GM23338 (cell line): Measurements from ENCODE around the gene OPN1SW. TPM values are rescaled to one million over a fixed set of nuclear protein-coding genes. Genes with fewer than 3 reads are reported as not detected.

Source experiments
- ATAC-seq: fragments of 200-7000 bp; cut with Tn5 transposase; 3 replicates; pipeline ENCODE4 v1.9.1; 2020
- DNase-seq: peaks from one replicate; pipeline ENCODE4 v3.0.0-alpha.2; 2015; ENCODE audit warnings: low spot score
- H2AFZ ChIP-seq: fragments of 200-600 bp; sonication (generic); 2 replicates; pipeline ENCODE4 v1.8.0; 2016; ENCODE audit warnings: antibody characterized with exemption, mild to moderate bottlenecking, moderate library complexity
- H3F3A ChIP-seq: fragments of 200-600 bp; sonication (generic); replicated peaks from 2 replicates; pipeline ENCODE4 v1.8.0; 2017; ENCODE audit warnings: antibody characterized with exemption, mixed run types, low read depth
- H3K27ac ChIP-seq: fragments of 200-600 bp; sonication (generic); 2 replicates; pipeline ENCODE4 v1.6.1; 2016; ENCODE audit warnings: low read depth
- H3K27me3 ChIP-seq: fragments of 200-600 bp; sonication (generic); 2 replicates; pipeline ENCODE4 v1.8.0; 2016; ENCODE audit warnings: mild to moderate bottlenecking, mixed run types, moderate library complexity; ENCODE audit not compliant: insufficient read depth
- H3K36me3 ChIP-seq: fragments of 200-600 bp; sonication (generic); 2 replicates; pipeline ENCODE4 v1.8.0; 2016; ENCODE audit warnings: mild to moderate bottlenecking; ENCODE audit not compliant: insufficient read depth
- H3K4me1 ChIP-seq: fragments of 200-600 bp; sonication (generic); 2 replicates; pipeline ENCODE4 v1.8.0; 2016; ENCODE audit warnings: mild to moderate bottlenecking, moderate library complexity; ENCODE audit not compliant: insufficient read depth
- H3K4me2 ChIP-seq: fragments of 200-600 bp; sonication (generic); 2 replicates; pipeline ENCODE4 v1.7.1; 2017; ENCODE audit warnings: mixed run types
- H3K4me3 ChIP-seq: fragments of 200-600 bp; sonication (generic); 2 replicates; pipeline ENCODE4 v1.6.1; 2016; ENCODE audit warnings: mixed run types
- H3K79me2 ChIP-seq: fragments of 200-600 bp; sonication (generic); replicated peaks from 2 replicates; pipeline ENCODE4 v1.8.0; 2017; ENCODE audit warnings: mild to moderate bottlenecking; ENCODE audit not compliant: insufficient read depth
- H3K9me2 ChIP-seq: fragments of 200-600 bp; sonication (generic); 2 replicates; pipeline ENCODE4 v1.8.0; 2017; ENCODE audit not compliant: insufficient read depth
- H4K20me1 ChIP-seq: fragments of 200-600 bp; sonication (generic); replicated peaks from 2 replicates; pipeline ENCODE4 v1.8.0; 2017; ENCODE audit warnings: mild to moderate bottlenecking; ENCODE audit not compliant: insufficient read depth
- H3K27ac Mint-ChIP-seq: 2 replicates; pipeline ENCODE4 v1.8.0; 2020; ENCODE audit warnings: inconsistent platforms, mild to moderate bottlenecking, moderate library complexity, mixed read lengths
- H3K27me3 Mint-ChIP-seq: 3 replicates; pipeline ENCODE4 v1.8.0; 2022; ENCODE audit warnings: low read depth, mild to moderate bottlenecking, moderate library complexity, mixed read lengths, inconsistent platforms; ENCODE audit not compliant: insufficient read depth, poor library complexity
- H3K36me3 Mint-ChIP-seq: 3 replicates; pipeline ENCODE4 v1.8.0; 2021; ENCODE audit warnings: low read depth, mild to moderate bottlenecking, inconsistent platforms, moderate library complexity, mixed read lengths
- H3K4me1 Mint-ChIP-seq: 3 replicates; pipeline ENCODE4 v1.8.0; 2020; ENCODE audit warnings: mild to moderate bottlenecking, inconsistent platforms, mixed read lengths
- H3K4me3 Mint-ChIP-seq: 3 replicates; pipeline ENCODE4 v1.8.0; 2021; ENCODE audit warnings: moderate library complexity, mild to moderate bottlenecking, inconsistent platforms, mixed read lengths
- H3K9me3 Mint-ChIP-seq: 3 replicates; pipeline ENCODE4 v1.8.0; 2020; ENCODE audit warnings: moderate library complexity, mild to moderate bottlenecking, inconsistent platforms, mixed read lengths
- CREB1 ChIP-seq: fragments of 250-450 bp; sonication (Bioruptor Pico); IDR thresholded peaks from 2 replicates; pipeline ENCODE4 v1.5.0; 2020; ENCODE audit warnings: low read depth, mild to moderate bottlenecking, moderate library complexity
- CTCF ChIP-seq, 2 experiments: fragments of 200-600 bp in 1 of 2; sonication (generic) in 1 of 2; conservative IDR thresholded peaks; 2 replicates each; pipeline versions ENCODE4 v1.5.1 to v1.6.1; 2016 to 2017; ENCODE audit warnings: antibody characterized with exemption in 2 of 2, low read depth in 2 of 2, mild to moderate bottlenecking in 2 of 2, moderate library complexity in 1 of 2
- ETS1 ChIP-seq: IDR thresholded peaks from 2 replicates; pipeline ENCODE4 v1.6.1; 2016; ENCODE audit warnings: antibody characterized with exemption
- EZH2 ChIP-seq: fragments of 200-600 bp; sonication (generic); IDR thresholded peaks from one replicate; pipeline ENCODE4 v1.8.0; 2017; ENCODE audit warnings: antibody characterized with exemption, mild to moderate bottlenecking, low read depth; ENCODE audit not compliant: unreplicated experiment
- EZH2phosphoT487 ChIP-seq: fragments of 200-600 bp; sonication (generic); IDR thresholded peaks from one replicate; pipeline ENCODE4 v1.8.1; 2018; ENCODE audit warnings: antibody characterized with exemption; ENCODE audit not compliant: unreplicated experiment
- JUNB ChIP-seq: IDR thresholded peaks from one replicate; pipeline ENCODE4 v1.6.1; 2016; ENCODE audit warnings: antibody characterized with exemption; ENCODE audit not compliant: unreplicated experiment
- NANOG ChIP-seq: IDR thresholded peaks from 2 replicates; pipeline ENCODE4 v1.6.1; 2016; ENCODE audit warnings: antibody characterized with exemption, borderline replicate concordance
- POLR2AphosphoS5 ChIP-seq: IDR thresholded peaks from 2 replicates; pipeline ENCODE4 v1.6.1; 2016; ENCODE audit warnings: antibody characterized with exemption, low read depth
- STAT1 ChIP-seq: IDR thresholded peaks from one replicate; pipeline ENCODE4 v1.6.1; 2016; ENCODE audit warnings: antibody characterized with exemption; ENCODE audit not compliant: unreplicated experiment
- ZNF114 ChIP-seq: fragments of 250-450 bp; sonication (Bioruptor Pico); IDR thresholded peaks from 2 replicates; pipeline ENCODE4 v1.5.0; 2020; ENCODE audit warnings: mild to moderate bottlenecking, moderate library complexity
- ZNF331 ChIP-seq: fragments of 250-450 bp; sonication (Bioruptor Pico); IDR thresholded peaks from 2 replicates; pipeline ENCODE4 v1.5.0; 2020; ENCODE audit warnings: low read depth, mild to moderate bottlenecking, moderate library complexity
- polyA plus RNA-seq: library from polyadenylated mRNA; unstranded; fragments of >200 nt; fragmentation: Nextera tagmentation; extraction: Ambion mirVana; gene quantifications from 2 replicates; pipeline ENCODE4 v1.2.1, GENCODE V29; 2016
- total RNA-seq: library from RNA; depleted of rRNA; stranded (reverse); fragments of >200 nt; shearing (Covaris generic); gene quantifications from 2 replicates; pipeline ENCODE4 v1.2.3, GENCODE V29; 2014
- TF ChIP-seq, protein P1 (sequence below): fragments of 250-450 bp; sonication (Bioruptor Pico); IDR thresholded peaks from 2 replicates; pipeline ENCODE4 v1.5.0; 2020; ENCODE audit warnings: mild to moderate bottlenecking, moderate library complexity
- TF ChIP-seq, protein P2 (sequence below): IDR thresholded peaks from one replicate; pipeline ENCODE4 v1.6.1; 2018; ENCODE audit warnings: antibody characterized with exemption; ENCODE audit not compliant: unreplicated experiment

Gene OPN1SW
- total and polyA plus RNA-seq, 2 experiments from 2014 or later: 0.50 TPM; not detected in 1

DNA sequence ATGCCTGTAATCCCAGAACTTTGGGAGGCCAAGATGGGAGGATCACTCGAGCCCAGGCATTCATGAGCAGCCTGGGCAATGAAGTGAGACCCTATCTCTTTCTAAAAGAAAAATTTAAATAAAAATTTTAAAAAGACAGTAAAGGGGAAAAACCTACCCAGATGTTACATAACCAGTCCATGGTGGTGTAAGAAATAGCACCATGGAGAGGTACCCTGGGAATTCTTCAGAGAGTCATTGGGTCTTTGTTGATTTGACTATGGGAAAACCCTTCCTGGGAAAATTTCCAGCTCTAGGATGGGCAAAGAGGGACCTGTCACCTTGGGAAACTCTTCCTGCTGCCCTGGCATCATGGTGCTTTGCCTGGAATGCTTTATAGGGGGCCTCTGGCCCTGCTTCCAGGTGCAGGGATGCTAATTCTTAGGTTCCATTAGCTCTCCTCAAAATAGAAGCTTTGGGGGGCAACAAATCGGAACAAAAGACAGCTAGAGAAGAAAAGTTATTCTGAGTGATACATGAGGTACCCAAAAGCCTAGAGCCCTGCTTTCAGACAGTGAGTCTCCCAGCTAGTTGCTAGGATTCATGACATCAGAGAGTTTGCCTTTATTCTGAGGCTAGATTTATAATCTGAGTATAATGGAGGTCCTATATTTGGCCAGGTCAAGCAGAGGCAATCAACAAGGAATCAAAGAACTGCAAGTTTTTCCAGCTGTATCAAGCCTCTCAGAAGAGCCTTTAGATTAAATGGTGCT, 26.2 kb upstream of the OPN1SW start:
- DNase-seq (no peak), ATAC-seq (no peak)
- Mint-ChIP-seq H3K4me1 (peaks cover 20% of the 10 kb centered on the region), H3K27me3 (no peaks in the 10 kb centered on the region), H3K36me3 (peaks cover 47% of the 10 kb centered on the region), H3K9me3 (no peaks in the 10 kb centered on the region), H3K4me3 (no peak overlapping the region), H3K27ac (no peak overlapping the region)
- Histone ChIP-seq H3K36me3 (peaks cover 32% of the 10 kb centered on the region; the same call in 1 of the 2 replicates), H3K4me2 (no peak overlapping the region), H4K20me1 (0 out of 2 replicates have a peak, but pooled peaks cover 4% of the 10 kb centered on the region), H2AFZ (no peak overlapping the region), H3K27me3 (no peaks in the 10 kb centered on the region), H3K79me2 (no peaks in the 10 kb centered on the region), H3K4me1 (no peaks in the 10 kb centered on the region; the same call in 1 of the 2 replicates), H3F3A (no peaks in the 10 kb centered on the region; the same call in 1 of the 2 replicates), H3K9me2 (no peaks in the 10 kb centered on the region), H3K27ac (no peak overlapping the region), H3K4me3 (no peak overlapping the region)
- TF ChIP-seq ZNF331 (CRISPR knock-in tag) (no peak), NANOG (no peak), POLR2AphosphoS5 (no peak), ETS1 (no peak), CREB1 (CRISPR knock-in tag) (no peak), ZNF114 (CRISPR knock-in tag) (no peak), EZH2phosphoT487 (no peak), EZH2 (no peak), JUNB (no peak), STAT1 (no peak), CTCF (conservative IDR thresholded peaks at IDR 0.05; ENCODE audit: low read depth in 2 of 2) (no peak)
- TF ChIP-seq, protein P1, sequence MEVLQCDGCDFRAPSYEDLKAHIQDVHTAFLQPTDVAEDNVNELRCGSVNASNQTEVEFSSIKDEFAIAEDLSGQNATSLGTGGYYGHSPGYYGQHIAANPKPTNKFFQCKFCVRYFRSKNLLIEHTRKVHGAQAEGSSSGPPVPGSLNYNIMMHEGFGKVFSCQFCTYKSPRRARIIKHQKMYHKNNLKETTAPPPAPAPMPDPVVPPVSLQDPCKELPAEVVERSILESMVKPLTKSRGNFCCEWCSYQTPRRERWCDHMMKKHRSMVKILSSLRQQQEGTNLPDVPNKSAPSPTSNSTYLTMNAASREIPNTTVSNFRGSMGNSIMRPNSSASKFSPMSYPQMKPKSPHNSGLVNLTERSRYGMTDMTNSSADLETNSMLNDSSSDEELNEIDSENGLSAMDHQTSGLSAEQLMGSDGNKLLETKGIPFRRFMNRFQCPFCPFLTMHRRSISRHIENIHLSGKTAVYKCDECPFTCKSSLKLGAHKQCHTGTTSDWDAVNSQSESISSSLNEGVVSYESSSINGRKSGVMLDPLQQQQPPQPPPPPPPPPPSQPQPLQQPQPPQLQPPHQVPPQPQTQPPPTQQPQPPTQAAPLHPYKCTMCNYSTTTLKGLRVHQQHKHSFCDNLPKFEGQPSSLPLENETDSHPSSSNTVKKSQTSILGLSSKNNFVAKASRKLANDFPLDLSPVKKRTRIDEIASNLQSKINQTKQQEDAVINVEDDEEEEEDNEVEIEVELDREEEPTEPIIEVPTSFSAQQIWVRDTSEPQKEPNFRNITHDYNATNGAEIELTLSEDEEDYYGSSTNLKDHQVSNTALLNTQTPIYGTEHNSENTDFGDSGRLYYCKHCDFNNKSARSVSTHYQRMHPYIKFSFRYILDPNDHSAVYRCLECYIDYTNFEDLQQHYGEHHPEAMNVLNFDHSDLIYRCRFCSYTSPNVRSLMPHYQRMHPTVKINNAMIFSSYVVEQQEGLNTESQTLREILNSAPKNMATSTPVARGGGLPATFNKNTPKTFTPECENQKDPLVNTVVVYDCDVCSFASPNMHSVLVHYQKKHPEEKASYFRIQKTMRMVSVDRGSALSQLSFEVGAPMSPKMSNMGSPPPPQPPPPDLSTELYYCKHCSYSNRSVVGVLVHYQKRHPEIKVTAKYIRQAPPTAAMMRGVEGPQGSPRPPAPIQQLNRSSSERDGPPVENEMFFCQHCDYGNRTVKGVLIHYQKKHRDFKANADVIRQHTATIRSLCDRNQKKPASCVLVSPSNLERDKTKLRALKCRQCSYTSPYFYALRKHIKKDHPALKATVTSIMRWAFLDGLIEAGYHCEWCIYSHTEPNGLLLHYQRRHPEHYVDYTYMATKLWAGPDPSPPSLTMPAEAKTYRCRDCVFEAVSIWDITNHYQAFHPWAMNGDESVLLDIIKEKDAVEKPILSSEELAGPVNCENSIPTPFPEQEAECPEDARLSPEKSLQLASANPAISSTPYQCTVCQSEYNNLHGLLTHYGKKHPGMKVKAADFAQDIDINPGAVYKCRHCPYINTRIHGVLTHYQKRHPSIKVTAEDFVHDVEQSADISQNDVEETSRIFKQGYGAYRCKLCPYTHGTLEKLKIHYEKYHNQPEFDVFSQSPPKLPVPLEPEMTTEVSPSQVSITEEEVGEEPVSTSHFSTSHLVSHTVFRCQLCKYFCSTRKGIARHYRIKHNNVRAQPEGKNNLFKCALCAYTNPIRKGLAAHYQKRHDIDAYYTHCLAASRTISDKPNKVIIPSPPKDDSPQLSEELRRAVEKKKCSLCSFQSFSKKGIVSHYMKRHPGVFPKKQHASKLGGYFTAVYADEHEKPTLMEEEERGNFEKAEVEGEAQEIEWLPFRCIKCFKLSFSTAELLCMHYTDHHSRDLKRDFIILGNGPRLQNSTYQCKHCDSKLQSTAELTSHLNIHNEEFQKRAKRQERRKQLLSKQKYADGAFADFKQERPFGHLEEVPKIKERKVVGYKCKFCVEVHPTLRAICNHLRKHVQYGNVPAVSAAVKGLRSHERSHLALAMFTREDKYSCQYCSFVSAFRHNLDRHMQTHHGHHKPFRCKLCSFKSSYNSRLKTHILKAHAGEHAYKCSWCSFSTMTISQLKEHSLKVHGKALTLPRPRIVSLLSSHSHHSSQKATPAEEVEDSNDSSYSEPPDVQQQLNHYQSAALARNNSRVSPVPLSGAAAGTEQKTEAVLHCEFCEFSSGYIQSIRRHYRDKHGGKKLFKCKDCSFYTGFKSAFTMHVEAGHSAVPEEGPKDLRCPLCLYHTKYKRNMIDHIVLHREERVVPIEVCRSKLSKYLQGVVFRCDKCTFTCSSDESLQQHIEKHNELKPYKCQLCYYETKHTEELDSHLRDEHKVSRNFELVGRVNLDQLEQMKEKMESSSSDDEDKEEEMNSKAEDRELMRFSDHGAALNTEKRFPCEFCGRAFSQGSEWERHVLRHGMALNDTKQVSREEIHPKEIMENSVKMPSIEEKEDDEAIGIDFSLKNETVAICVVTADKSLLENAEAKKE (CRISPR knock-in tag): no peak
- TF ChIP-seq, protein P2, sequence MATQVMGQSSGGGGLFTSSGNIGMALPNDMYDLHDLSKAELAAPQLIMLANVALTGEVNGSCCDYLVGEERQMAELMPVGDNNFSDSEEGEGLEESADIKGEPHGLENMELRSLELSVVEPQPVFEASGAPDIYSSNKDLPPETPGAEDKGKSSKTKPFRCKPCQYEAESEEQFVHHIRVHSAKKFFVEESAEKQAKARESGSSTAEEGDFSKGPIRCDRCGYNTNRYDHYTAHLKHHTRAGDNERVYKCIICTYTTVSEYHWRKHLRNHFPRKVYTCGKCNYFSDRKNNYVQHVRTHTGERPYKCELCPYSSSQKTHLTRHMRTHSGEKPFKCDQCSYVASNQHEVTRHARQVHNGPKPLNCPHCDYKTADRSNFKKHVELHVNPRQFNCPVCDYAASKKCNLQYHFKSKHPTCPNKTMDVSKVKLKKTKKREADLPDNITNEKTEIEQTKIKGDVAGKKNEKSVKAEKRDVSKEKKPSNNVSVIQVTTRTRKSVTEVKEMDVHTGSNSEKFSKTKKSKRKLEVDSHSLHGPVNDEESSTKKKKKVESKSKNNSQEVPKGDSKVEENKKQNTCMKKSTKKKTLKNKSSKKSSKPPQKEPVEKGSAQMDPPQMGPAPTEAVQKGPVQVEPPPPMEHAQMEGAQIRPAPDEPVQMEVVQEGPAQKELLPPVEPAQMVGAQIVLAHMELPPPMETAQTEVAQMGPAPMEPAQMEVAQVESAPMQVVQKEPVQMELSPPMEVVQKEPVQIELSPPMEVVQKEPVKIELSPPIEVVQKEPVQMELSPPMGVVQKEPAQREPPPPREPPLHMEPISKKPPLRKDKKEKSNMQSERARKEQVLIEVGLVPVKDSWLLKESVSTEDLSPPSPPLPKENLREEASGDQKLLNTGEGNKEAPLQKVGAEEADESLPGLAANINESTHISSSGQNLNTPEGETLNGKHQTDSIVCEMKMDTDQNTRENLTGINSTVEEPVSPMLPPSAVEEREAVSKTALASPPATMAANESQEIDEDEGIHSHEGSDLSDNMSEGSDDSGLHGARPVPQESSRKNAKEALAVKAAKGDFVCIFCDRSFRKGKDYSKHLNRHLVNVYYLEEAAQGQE: no peak
